GM18909 (cell line): ENCODE results near the gene THY1.
"Not testable (repeated sequence)": the region's sequence is repeated elsewhere in the genome, so short reads cannot be mapped to it uniquely, and the experiment has no call there.

Experiments
- ATAC-seq: cut with Tn5 transposase; IDR thresholded peaks from one replicate; pipeline ENCODE4 v1.9.1; 2021; ENCODE audit warnings: mild to moderate bottlenecking; ENCODE audit not compliant: unreplicated experiment, poor library complexity

THY1 gene

DNA sequence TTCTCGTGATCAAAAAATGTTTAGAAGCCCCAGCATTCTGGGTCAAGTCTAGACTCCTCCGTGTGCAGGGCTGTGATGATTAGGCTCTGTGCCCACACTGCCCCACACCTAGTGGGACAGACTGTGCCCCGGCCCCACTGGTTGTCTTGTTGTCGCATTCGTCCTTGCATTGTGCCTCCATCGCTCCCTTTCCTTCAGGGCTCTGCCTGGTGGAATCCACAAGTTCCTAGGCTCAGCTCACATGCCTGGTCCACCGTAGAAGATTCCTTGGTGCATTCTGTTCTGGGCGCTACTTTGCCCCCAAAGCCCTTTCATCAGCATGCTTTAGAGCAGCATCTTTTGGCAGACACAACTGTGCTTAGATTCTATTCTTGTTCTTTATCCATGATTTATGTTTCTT, 23.5 kb upstream of the THY1 start:
- no peak for ATAC-seq

DNA sequence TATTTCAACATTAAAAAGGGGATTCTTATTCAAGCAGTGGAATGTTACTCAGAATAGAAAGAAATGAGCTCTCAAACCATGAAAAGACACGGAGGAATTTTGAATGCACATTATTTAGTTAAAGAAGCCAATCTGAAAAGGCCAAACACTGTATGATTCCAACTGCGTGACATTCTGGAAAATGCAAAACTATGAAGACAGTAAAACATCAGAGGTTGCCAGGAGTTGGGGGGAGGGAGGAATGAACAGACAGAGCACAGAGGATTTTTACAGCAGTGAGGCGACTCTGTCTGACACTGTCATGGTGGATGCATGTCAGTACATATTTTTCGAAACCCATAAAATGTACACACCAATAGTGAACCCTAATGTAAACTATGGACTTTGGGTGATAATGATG, 22.9 kb upstream of the THY1 start:
- ATAC-seq = no peak

DNA sequence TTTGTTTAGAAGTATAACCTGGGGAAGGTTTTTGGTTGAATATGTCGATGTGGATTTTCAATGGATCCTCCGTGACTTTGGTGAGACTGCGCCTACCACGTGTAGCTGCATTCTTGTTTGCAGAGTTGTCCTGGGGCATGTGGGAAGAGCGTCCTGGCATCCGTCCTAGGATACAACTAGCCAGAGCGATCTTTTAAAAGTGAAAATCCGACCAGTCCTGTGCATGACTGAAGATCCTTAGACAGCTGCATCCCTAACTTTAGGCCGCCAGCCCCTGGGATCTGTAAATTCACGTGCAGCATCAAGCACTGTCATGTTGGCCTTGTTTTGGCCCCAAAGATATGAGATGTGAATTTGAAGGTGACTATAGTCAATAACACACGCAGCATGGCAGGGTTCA, 22.4 kb upstream of the THY1 start:
- no peak for ATAC-seq

DNA sequence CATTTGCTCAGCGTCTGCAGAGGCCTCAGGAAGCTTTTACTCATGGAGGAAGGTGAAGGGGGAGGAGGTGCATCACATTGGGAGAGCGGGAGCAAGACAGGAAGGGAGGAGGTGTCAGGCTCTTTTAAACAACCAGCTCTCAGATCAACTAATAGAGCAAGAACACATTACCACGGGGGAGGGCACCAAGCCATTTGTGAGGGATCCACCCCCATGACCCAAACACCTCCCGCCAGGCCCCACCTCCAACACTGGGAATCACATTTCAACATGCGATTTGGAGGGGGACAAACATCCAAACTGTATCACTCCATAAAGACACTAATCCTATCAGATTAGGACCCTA, 18.9 kb upstream of the THY1 start:
- no peak for ATAC-seq

DNA sequence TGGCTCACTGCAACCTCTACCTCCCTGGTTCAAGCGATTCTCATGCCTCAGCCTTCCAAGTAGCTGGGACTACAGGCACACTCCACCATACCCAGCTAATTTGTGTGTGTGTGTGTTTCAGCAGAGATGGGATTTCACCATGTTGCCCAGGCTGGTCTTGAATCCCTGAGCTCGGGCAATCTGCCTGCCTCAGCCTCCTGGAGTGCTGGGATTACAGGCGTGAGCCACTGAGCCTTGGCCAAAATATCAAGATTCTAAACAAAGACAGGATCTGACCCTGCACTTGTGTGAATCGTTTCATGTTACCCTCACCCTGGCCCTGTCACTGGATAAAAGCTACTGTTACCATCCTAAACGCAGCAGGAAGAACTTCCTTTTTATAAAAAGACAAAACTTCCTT, 15.6 kb upstream of the THY1 start:
- no peak for ATAC-seq

DNA sequence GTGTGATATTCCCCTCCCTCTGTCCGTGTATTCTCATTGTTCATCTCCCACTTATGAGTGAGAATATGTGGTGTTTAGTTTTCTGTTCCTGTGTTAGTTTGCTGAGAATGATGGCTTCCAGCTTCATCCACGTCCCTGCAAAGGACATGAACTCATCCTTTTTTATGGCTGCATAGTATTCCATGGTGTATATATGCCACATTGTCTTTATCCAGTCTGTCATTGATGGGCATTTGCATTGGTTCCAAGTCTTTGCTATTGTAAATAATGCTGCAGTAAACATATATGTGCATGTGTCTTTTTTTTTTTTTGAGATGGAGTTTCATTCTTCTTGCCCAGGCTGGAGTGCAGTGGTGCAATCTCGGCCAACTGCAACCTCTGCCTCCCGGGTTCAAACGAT, 14.5 kb upstream of the THY1 start:
- ATAC-seq = not testable (repeated sequence)

DNA sequence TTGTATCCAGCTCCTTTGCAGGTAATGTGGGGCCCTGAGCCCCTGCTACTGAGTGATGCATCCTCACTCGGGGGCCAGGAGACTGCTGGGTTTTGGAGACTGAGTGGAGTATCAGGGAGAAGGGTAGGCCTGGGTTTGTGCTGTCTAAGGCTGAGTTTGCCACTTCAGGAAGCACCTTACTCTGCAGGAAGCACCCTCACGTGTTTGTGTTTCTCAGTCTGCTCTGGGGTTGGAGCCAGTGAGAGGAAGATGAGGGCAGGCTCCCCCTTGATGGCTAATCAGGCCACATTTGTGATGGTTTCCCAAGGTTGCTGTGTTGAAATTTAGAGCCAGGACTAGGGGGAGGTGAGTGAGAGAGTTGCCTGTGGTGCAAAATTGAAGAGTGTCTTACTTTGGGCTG, 13.7 kb upstream of the THY1 start:
- ATAC-seq = no peak

DNA sequence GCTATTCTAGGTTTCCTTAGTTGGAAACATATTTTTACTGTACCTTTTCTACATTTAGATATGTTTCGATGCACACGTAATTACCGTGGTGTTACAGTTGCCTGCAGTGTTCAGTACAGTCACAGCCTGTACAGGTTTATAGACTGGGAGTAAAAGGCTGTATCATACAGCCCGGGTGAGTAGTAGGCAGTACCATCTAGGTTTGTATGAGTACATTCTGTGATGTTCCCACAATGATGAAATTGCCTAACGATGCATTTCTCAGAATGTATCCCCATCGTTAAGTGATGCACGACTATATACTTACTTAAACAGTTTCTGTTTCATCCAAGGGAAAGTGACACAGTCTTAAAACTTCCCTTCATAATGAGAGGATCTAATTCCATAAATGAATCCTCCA, 13.1 kb upstream of the THY1 start:
- ATAC-seq = no peak

DNA sequence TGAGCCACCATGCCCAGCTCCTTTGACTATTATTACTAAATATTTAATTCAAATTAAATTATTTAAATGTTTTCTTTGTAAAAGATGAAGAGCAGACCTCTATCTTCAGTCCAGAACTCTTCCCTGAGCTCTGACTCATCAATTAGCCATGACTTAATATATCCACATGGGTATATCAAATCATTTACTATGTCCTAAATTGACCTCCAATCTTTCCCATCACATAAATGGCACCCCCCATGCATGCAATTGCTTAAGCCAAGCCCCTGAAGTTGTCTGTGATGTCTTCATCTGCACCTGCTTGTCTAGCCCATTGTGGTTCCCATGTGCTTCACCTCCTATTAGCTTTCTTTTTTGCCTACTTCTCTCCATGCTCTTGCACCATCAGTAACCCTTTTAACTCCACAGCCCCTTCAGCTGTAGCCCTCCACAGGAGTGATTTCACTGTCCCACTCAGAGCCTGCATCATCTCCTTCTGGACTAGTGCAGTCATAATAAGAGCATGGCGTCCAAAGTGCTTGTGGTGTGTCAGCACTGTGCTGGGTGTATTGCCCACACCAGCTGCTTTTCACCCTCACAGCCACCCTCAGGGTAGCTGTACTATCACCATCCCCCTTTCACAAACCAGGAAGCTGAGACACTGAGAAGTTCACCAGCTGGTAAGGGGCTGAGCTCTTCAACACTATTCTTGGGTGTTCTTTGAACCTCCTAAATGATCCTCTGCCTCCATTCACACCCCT, 11.8 kb upstream of the THY1 start:
- ATAC-seq = no peak

DNA sequence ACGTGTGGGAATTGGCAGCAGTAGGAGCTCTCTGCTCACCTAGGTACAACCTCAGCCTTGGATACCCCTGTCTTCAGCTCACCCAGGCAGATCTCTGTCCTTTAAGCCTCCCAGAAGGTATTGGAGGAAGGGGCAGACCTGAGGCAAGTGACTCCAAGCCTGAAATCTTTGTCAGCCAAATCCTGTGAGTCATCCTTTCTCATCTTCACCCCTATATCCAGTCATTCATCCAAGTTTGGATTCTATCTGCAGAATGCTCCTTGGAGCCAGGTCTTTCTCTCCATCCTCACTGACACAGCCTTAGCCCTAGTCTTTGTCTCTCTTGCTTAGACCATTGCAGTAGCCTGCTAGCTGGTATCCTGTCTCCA, 10.4 kb upstream of the THY1 start:
- no peak for ATAC-seq

DNA sequence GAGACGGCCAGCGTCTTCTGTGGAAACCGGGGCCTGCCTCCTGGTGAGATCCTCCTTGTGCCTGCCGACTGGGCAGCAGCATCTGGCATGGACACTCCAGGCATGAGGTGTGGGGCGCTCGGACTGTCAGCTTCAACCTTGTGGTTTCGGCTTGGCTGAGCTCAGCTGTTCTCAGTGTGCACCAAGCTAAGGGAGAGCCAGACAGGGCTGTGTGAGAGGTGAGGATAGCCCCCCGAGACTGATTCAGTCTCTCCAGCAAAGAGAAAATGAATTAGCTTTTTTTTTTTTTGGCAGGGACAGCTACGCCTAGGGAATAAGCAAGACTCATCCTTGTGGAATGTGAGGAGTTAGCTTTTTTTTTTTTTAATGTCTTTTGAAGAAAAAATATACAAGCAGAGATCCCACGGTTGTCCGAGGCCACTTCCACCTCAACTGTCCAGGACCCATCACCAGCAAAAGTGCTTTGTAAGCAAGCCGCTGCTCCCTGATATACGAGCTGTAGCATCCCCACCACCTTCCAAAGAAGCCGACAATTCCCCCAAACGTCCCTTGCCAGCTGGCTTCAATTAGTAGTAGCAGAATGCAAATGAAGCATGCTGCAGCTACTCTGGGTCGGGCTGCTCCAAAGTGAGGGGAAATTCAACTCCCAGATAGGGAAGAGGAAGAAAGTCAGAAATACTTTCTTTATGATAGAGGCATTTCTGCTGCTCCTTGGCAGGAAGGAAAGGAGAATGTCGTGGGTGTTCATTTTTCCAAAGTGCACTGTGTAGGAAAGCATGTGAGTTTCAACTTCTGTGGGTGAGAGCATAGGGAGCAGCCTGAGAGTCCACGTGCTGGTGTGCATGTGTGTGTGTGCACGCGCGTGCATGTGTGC, 9.7 kb upstream of the THY1 start:
- ATAC-seq = no peak

DNA sequence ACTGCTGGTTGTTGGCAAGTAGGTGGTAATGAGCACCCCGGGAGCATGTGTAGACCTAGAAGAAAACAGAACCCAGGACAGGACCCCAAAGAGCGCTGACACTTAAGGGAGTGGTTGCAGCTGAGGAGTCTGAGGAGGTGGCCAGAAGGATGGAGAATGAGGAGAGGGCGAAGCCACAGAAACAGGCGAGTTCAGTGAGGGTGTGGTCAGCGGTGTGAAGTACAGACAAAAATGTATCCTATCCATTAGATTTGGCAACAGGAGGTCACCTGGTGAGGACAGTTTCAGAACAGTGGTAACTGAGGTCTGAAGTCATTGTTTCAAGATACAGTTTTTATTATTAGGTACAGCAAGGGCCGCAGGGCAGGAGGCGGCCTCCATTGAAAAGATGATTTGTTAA, 8.6 kb upstream of the THY1 start:
- ATAC-seq = no peak

DNA sequence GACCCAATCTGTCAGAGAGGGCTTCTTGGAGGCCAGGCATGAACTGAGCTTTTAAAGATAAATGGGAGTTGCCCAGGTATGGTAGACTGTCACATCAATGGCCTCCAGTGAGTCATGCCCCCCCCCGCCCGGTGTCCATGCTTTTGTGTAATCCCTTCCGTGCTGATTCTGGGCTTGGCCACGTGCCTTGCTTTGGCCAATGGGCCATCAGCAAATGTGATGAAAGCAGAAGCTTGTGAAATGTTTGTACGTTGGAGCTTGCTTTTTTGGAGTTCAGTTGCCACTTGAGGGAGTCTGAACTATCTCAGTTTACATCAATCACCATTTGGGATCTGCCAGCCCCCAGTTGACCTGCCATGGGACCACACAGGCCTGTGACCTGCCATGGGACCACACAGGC, 4.3 kb upstream of the THY1 start:
- ATAC-seq = no peak

DNA sequence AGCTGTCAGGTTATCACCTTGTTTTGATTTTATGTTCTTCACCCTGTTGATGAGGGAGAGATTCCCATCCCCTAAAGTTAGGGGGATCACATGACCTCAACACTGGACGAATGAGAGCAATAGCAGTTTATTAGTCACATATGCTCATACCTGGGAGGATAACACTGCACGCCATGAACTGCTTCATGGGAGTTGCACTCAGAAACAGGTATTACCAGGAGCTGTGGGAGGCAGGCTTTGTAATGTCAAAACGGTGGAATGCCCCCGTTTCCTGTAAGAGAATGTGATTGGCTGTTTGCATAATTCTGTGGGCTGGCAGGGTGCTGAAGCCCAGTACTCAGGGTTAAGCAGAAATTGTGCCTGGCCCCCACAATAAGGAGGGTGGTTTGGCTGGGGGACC, 3.2 kb upstream of the THY1 start:
- no peak for ATAC-seq

DNA sequence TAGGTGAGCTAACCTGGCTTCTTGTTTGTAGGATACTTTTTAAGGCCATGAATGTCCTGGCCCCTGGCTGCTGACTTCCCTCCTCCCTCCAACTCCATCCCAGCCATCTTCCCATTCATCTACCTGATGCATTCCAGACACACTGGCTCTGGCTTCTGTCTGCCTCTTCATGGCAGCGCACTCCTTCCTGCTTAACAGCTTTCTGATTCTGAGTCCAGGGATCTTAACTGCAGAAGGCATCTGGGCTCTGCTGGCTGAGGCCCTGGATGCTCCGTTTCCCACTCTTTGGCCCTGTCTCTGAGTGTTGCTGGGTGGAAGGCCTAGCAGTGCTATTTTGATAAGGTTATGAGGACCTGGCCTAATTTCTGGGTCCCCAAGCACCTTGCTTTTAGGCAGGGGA, 1.8 kb upstream of the THY1 start:
- no peak for ATAC-seq

DNA sequence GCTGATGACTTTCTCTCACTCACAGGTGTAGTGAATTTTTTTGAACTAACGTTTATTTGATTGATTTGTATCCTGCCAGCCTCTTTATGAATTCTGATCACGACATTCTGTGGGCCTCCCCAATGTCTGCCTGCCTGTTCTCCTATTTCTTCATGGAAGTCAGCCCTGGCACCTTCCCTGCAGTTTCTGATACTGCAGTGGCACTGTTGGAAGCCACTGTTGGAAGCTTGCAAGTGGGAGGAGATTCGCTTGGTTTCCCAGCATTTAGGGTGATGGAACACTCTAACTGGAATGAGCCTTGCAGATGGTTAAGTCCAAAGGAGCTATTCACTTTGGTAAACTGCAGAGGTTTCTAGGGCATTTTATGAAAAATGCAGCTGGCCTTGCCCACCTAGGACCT, 1.3 kb upstream of the THY1 start:
- ATAC-seq = no peak

DNA sequence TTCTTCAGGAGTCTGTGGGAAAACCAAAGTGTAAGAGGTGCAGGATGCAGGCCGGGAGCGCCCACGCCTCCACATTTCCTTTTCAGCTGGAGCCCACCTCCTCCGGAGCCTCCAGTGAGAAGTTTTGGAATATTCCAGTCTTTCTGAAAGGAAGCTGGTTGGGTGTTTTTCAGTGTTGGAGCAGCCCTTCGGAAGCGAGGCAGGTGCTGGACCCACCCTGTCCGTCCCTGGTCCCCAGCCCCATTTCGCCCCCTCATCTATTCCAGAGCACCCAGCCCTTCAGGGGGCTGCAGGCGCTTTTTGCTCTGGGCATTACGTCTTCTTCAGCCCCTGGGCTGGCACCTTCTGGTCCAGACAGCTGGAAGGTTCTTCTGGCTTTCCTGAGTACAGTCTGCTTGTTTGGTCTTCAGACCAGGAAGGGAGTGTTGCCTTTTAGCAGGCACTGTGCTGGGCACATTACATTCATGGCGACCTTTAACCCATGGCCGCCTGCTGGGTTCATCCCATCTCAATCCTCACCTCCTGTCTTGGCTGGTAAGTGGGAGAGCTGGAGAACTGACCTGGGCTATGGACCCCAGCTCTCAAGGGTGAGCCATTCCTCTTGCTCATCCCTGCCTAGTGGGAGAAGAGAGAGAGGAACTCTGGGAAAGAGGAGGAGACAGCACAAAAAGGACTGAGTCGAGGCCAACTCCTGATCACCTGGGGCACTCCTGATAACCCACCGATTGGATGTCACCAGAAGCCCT, 710 bp upstream of the THY1 start:
- no peak for ATAC-seq

DNA sequence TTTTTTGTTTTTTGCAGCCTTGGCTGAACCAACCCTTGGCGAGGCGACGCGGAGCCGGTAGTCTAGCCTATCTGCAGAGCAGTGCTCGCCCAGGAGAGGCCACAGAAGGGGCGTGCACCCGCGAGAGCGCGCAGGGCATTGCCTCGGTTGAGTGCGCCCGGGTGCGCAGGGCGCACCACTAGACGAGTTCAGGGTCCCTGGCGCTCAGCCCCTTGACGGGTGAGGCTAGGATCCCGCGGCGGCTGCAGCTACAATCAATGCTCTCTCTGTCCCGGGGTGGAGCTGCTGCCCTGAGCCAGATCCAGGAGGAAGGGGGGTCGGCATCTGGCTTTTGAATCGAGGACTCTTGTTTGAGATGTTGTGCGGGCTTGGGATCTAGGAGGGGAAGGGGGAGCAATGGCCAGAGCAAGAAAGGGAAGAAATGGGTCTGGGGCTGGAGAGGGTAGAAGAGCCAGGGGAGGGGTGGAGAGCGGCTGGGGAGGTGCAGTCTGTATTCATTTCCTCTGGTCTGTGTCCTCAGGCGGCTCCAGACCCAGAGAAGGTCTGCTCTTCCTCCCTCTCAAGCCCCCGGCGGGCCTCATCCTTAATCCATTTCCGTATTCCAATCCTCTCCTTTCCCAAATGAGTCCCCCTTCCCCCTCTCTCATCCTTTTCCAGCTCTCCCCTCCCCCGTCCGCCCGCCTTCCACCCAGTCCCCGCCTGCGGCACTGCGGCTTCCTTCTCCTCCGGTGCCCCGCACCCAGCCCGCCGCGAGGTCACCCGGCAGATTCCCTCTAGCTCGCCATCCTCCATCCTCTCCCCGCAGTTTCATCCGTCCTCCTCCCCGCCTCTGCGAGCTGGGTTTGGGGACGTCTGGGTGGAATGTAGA, 797 bp downstream of the THY1 start:
- ATAC-seq = no peak

DNA sequence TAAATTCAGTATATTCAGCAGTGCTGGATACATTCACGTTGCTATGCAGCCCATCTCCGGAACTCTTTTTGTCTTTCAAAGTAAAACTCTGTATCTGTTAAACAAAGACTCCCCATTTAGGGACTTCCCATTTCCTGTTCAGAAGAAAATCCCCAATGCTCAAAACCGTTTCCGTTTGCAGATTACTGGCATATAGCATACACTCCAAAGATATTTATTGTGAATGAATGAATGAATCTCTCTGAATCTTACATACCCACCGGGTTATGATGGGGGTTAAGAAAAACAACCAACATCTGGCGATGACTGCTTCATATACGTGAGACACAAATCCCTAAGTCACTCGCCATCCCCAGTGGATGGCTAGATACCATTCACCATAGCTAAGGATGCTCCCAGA, 1.6 kb downstream of the THY1 start:
- ATAC-seq = no peak

DNA sequence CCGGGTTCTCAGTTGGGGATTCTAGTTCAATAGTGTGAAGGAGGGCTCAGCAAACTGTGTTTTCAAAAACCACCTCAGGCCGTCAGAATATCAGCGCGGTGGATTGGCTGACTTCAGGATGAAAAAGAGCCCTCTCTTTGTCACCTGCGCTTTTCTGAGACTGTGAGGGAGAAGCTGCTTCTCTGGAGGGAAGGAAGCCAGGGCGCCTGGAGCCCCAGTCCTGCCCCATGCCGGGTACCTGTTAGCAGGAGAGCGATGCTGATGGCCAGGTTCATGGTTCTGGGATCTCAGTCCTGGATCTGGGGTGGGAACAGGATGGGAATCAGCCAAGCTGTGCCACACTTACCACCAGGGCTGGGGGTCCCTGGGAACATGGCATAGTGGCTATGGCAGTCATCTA, 2.3 kb downstream of the THY1 start:
- no peak for ATAC-seq
